Ascending aorta (tissue), 2 donors: ENCODE results near the gene VWC2. TPM values are rescaled to one million over a fixed set of nuclear protein-coding genes. Genes with fewer than 3 reads are reported as not detected.

ENCODE experiments used
- DNase-seq, 2 donors: peaks; one replicate each; pipeline ENCODE4 v3.0.0-alpha.2; 2019; ENCODE audit warnings: low spot score in 2 of 2
- H3K27ac ChIP-seq, 2 donors: fragments of 200-600 bp; sonication (generic); one replicate each; pipeline ENCODE4 v1.5.1; 2016 to 2017; ENCODE audit warnings: mild to moderate bottlenecking in 1 of 2
- H3K27me3 ChIP-seq: fragments of 200-600 bp; sonication (generic); one replicate; pipeline ENCODE4 v1.5.1; 2017
- H3K36me3 ChIP-seq, 2 donors: fragments of 200-600 bp; sonication (generic); one replicate each; pipeline ENCODE4 v1.5.1; 2016
- H3K4me1 ChIP-seq, 2 donors: fragments of 200-600 bp; sonication (generic); one replicate each; pipeline ENCODE4 v1.5.1; 2016 to 2017; ENCODE audit warnings: mild to moderate bottlenecking in 1 of 2
- H3K4me3 ChIP-seq, 2 donors: fragments of 200-600 bp; sonication (generic); one replicate each; pipeline ENCODE4 v1.5.1; 2016 to 2017; ENCODE audit warnings: mild to moderate bottlenecking in 1 of 2
- H3K9me3 ChIP-seq, 2 donors: fragments of 200-600 bp; sonication (generic); one replicate each; pipeline ENCODE4 v1.5.1; 2016
- CTCF ChIP-seq, 3 experiments: fragments of 200-600 bp in 2 of 3; fragments of 450-650 bp in 1 of 3; sonication (generic) in 2 of 3; IDR thresholded peaks; one replicate each; pipeline ENCODE4 v1.5.1; 2016 to 2019; ENCODE audit warnings: antibody characterized with exemption in 3 of 3, mild to moderate bottlenecking in 1 of 3, moderate library complexity in 1 of 3
- intact Hi-C: fragments of 100-400 bp; cut with DNase I; formaldehyde crosslinking; loops from one replicate; pipeline ENCODE4 v1.15.1; 2023
- total RNA-seq: library from RNA; depleted of rRNA; stranded (reverse); fragments of >200 nt; gene quantifications from one replicate; pipeline ENCODE4 v1.1.0, GENCODE V29; 2016

VWC2 gene
- total RNA-seq, 1 donor from 2014 or later, result not detected

GRCh38 chr7:49797987-49798660 lies 24.7 kb downstream of the VWC2 start:
- no peak for TF ChIP-seq CTCF (IDR thresholded peaks at IDR 0.05)
- Histone ChIP-seq H3K9me3 (no peaks in the 10 kb centered on the region), H3K27ac (no peak overlapping the region), H3K27me3 (no peaks in the 10 kb centered on the region), H3K4me3 (no peak overlapping the region), H3K36me3 (no peaks in the 10 kb centered on the region), H3K4me1 (no peaks in the 10 kb centered on the region)
- intact Hi-C loops, result no loop called here
- DNase-seq, result no peak

- no peak for TF ChIP-seq CTCF (IDR thresholded peaks at IDR 0.05)
- Histone ChIP-seq H3K4me1 (no peaks in the 10 kb centered on the region), H3K27ac (no peak overlapping the region), H3K27me3 (no peaks in the 10 kb centered on the region), H3K36me3 (no peaks in the 10 kb centered on the region), H3K4me3 (no peak overlapping the region), H3K9me3 (no peaks in the 10 kb centered on the region)
- DNase-seq, result no peak
- intact Hi-C loops, result no loop called here
Measured at GRCh38 chr7:49800031-49800430, 26.6 kb downstream of the VWC2 start.

GRCh38 chr7:49802600-49802999 lies 29.2 kb downstream of the VWC2 start:
- Histone ChIP-seq H3K27me3 (no peaks in the 10 kb centered on the region), H3K36me3 (no peaks in the 10 kb centered on the region), H3K27ac (no peak overlapping the region), H3K9me3 (no peaks in the 10 kb centered on the region), H3K4me3 (no peak overlapping the region), H3K4me1 (no peaks in the 10 kb centered on the region)
- DNase-seq, result no peak
- intact Hi-C loops, result no loop called here
- TF ChIP-seq CTCF (IDR thresholded peaks at IDR 0.05), result no peak

GRCh38 chr7:49803812-49804211 lies 30.4 kb downstream of the VWC2 start:
- Histone ChIP-seq H3K36me3 (no peaks in the 10 kb centered on the region), H3K9me3 (no peaks in the 10 kb centered on the region), H3K4me1 (no peaks in the 10 kb centered on the region), H3K27ac (no peak overlapping the region), H3K27me3 (no peaks in the 10 kb centered on the region), H3K4me3 (no peak overlapping the region)
- intact Hi-C loops, result no loop called here
- no peak for DNase-seq
- TF ChIP-seq CTCF (IDR thresholded peaks at IDR 0.05), result no peak

GRCh38 chr7:49805371-49806007 lies 32.1 kb downstream of the VWC2 start:
- H3K27ac ChIP-seq, result no peak overlapping the region

More at GRCh38 chr7:49805371-49806007, 32.1 kb downstream of the VWC2 start:
- H3K4me1 ChIP-seq, result no peaks in the 10 kb centered on the region
- DNase-seq, result no peak
- no peaks in the 10 kb centered on the region for H3K36me3 ChIP-seq
- H3K27me3 ChIP-seq, result no peaks in the 10 kb centered on the region
- intact Hi-C loops, result no loop called here
- no peaks in the 10 kb centered on the region for H3K9me3 ChIP-seq
- H3K4me3 ChIP-seq, result no peak overlapping the region
- TF ChIP-seq CTCF (IDR thresholded peaks at IDR 0.05), result no peak
